GDM1 (cell line): ENCODE measurements around the gene SH3D19.

Source experiments
- DNase-seq: peaks from one replicate; lab custom pipeline; 2025; lab: John Stamatoyannopoulos, UW

The SH3D19 gene

GRCh38 chr4:151228189-151229119 is 97.0 kb downstream of the SH3D19 start:
- no peak for DNase-seq

- DNase-seq: no peak
Measured at GRCh38 chr4:151227731-151228130, 97.7 kb downstream of the SH3D19 start.

- DNase-seq: no peak
Measured at GRCh38 chr4:151227172-151227571, 98.2 kb downstream of the SH3D19 start.

- DNase-seq: no peak
Measured at GRCh38 chr4:151226004-151226932, 99.1 kb downstream of the SH3D19 start.

GRCh38 chr4:151223465-151223864 is 101.9 kb downstream of the SH3D19 start:
- no peak for DNase-seq

GRCh38 chr4:151219948-151220347 is 105.5 kb downstream of the SH3D19 start:
- DNase-seq: no peak

- no peak for DNase-seq
Measured at GRCh38 chr4:151219091-151219490, 106.3 kb downstream of the SH3D19 start.

- no peak for DNase-seq
Measured at GRCh38 chr4:151218343-151218742, 107.1 kb downstream of the SH3D19 start.

GRCh38 chr4:151217326-151217725 is 108.1 kb downstream of the SH3D19 start:
- DNase-seq: no peak

GRCh38 chr4:151215295-151215694 is 110.1 kb downstream of the SH3D19 start:
- DNase-seq: no peak

GRCh38 chr4:151207868-151208267 is 117.5 kb downstream of the SH3D19 start:
- no peak for DNase-seq

GRCh38 chr4:151207186-151207585 is 118.2 kb downstream of the SH3D19 start:
- no peak for DNase-seq

- DNase-seq: no peak
Measured at GRCh38 chr4:151206241-151207005, 119.0 kb downstream of the SH3D19 start.

GRCh38 chr4:151205722-151206121 is 119.7 kb downstream of the SH3D19 start:
- no peak for DNase-seq

- DNase-seq: no peak
Measured at GRCh38 chr4:151204925-151205524, 120.4 kb downstream of the SH3D19 start.

- DNase-seq: no peak
Measured at GRCh38 chr4:151202851-151203455, 122.5 kb downstream of the SH3D19 start.

GRCh38 chr4:151202381-151202780 is 123.0 kb downstream of the SH3D19 start:
- DNase-seq: no peak

- DNase-seq: no peak
Measured at GRCh38 chr4:151199319-151200190, 125.8 kb downstream of the SH3D19 start.

GRCh38 chr4:151198748-151199147 is 126.7 kb downstream of the SH3D19 start:
- no peak for DNase-seq

GRCh38 chr4:151197247-151197646 is 128.2 kb downstream of the SH3D19 start:
- no peak for DNase-seq
